C4-2B (cell line): ENCODE results near the gene RASD2.

Source experiments
- H3K27ac ChIP-seq: fragments of 450-650 bp; 2 replicates; pipeline ENCODE4 v1.5.1; 2017
- ZFX ChIP-seq: fragments of 450-650 bp; IDR thresholded peaks from 2 replicates; pipeline ENCODE4 v1.6.1; 2017
- TF ChIP-seq, protein P1 (sequence below): fragments of 450-650 bp; conservative IDR thresholded peaks from 2 replicates; pipeline ENCODE4 v1.5.1; 2017; ENCODE audit warnings: mild to moderate bottlenecking

Gene RASD2

DNA sequence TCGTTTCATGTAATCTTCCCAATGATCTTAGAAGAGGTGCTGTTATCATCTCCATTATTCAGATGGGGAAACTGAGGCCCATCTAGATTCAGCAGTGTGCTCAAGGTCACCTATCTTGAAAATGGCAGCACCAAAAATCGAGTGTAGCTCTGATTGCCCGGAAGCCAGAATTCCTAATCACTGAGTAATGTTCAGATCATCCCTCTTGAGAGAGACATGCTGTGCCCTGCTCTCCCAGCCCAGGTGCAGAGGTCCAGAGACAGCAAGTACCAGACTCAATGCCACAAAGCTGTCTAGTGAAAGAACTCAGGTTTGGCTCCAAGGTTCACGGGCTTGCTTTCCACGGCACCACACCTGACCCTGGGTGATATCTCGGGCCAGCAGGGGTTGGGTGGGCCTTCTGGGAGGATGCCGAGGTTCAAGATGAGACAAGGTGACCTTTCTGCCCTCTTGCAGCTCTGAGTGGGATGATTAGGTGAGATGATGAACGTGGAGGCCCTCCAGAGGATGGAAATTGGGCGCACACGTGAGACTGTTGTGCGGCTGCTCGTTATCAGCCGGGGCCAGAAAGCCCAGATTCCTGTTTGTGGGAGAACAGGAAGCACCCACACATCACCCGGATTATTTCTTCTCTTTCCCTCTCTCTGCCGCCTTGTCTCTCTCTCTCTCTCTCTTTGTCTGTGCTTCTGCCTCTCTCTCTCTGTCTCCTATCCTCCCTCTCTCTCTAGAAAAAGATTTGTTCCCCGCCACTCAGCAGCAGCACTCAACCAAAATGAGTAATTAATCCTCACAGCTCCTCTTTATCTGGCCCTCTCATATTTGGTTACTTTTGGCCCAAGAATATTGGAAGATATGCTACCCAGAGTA is 19.0 kb upstream of the RASD2 start:
- TF ChIP-seq, protein P1, sequence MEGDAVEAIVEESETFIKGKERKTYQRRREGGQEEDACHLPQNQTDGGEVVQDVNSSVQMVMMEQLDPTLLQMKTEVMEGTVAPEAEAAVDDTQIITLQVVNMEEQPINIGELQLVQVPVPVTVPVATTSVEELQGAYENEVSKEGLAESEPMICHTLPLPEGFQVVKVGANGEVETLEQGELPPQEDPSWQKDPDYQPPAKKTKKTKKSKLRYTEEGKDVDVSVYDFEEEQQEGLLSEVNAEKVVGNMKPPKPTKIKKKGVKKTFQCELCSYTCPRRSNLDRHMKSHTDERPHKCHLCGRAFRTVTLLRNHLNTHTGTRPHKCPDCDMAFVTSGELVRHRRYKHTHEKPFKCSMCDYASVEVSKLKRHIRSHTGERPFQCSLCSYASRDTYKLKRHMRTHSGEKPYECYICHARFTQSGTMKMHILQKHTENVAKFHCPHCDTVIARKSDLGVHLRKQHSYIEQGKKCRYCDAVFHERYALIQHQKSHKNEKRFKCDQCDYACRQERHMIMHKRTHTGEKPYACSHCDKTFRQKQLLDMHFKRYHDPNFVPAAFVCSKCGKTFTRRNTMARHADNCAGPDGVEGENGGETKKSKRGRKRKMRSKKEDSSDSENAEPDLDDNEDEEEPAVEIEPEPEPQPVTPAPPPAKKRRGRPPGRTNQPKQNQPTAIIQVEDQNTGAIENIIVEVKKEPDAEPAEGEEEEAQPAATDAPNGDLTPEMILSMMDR = no peak
- TF ChIP-seq ZFX = no peak
- H3K27ac ChIP-seq = no peak overlapping the region

DNA sequence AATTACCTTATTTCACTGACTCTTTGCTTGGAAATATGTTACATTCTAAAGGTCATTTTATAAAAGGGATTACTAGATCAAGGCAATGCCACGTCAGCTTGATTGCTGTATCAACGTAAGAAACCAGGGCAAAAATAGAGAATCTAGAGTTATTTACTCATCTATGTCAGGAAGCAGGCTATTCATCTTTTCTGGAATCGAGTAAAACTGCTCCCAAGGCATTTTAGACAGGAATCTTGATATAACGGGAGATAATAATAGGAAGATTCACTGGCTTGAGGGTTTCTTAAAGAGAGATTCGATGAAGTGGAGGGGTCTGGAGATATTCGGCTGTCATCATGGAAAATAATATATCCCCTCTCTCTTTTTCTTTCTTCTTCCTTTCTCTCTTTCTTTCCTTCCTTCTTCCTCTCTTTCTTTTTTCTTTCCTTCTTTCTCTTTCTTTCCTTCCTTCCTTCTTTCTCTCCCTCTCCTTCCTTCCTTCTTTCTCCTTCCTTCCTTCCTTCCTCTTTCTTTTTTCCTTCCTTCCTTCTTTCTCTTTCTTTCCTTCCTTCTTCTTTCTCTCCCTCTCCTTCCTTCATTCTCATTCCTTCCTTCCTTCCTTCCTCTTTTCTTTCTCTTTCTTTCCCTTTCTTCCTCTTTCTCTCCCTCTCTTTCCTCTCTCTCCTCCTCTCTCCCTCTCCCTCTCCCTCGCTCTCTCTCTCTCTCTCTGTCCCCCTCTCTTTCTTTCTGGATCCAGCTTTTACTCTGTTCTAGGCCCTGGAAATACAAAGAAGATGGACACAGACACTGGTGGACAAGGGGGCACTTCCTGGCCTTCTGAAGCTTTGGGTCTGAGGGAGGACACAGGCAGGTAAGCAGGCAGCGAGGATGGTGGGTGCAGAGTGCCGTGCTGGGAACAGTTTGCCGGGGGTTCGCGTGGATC is 18.1 kb upstream of the RASD2 start:
- no peak overlapping the region for H3K27ac ChIP-seq
- TF ChIP-seq ZFX = no peak
- TF ChIP-seq, protein P1 = no peak

DNA sequence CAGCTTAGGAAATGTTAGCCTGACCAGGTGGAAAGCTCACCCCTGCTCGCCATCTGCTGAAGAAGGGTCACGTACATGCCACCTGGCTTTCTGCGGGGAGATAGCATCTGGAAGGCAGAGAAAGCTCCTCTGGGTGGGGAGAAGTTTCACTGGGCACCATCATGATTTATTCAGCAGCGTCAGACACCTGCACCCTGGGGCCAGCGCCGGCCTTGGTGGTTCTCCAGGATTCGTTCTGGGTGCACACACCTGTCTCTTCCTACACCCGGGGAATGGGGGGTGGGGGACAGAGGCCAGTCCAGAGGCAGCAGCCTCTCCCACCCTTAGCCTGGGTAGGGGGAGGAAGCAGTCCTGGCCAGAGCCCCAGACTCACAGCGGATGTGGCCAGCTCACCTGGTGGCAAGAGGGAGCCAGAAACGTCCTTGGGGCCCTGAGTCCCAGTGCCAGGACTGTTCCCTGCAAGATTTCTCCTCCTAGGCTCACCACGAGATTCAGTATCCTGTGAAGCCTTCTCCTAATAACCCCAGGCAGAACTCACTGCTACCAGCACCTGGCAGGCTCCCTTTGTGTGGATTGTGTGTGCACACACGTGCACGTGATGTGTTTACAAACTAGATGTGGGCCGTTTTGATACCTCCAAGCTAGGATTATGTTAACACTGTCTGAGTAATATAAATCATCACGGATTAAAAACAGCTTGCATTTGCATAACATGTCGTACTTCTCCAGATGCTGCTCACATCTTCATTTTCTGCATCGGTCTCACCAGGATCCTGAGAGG is 17.3 kb upstream of the RASD2 start:
- TF ChIP-seq, protein P1 = no peak
- no peak for TF ChIP-seq ZFX

DNA sequence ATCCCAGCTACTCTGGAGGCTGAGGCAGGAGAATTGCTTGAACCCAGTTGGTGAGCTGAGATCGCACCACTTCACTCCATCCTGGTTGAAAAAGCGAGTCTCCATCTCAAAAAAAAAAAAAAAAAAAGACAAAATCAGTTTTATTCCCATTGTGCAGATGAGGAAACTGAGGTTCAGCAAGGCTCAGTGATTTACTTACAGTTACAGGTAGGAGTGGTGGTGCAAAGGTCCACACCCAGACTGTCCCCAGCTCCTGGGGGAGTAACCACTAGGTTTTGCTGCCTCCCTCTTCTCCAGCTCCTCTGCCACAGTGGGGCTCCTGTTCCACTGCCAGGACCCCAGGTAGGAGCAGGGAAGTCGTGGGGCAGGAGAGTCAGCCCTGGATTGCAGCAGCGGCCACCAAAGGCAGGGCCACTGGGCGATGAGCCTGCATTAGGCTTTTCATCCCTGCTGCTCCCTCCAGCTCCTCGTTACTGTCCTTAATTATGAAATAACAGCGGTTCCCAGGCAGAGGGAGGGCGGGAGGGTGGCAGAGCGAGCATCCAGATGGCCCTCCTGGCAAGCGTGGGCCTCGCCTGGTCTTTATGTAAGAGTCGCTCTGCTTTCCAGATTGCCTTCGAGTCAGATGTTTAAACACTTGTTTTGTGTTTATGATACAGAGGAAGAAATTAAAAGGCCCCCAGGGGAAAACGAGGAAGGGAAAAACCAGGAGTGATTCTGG is 15.5 kb upstream of the RASD2 start:
- H3K27ac ChIP-seq = no peak overlapping the region

More for the DNA sequence above, 17.3 kb upstream of the RASD2 start:
- no peak overlapping the region for H3K27ac ChIP-seq

DNA sequence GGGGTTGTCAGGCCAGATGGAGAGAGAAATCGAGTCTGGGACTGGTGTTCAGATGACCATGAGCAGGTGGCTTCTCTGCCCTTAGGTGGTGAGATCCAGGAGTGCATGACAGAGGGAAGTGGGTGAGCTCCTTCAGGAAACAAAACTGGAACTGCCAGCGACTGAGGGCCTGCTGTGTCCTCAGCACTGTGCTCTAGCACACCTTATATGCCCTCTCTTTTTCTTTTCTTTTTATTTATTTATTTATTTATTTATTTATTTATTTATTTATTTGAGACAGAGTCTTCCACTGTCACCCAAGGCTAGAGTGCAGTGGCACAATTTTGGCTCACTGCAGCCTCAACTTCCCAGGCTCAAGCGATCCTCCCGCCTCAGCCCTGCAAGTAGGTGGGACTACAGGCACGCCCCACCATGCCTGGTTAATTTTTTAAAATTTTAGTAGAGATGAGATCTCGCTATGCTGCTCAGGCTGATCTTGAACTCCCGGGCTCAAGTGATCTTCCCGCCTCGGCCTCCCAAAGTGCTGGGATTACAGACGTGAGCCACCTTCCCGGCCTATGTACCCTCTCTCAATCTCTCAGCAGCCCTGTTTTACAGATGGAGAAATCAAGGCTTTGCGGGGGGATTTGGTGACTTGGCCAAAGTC is 14.8 kb upstream of the RASD2 start:
- H3K27ac ChIP-seq = no peak overlapping the region
- TF ChIP-seq, protein P1 = no peak
- no peak for TF ChIP-seq ZFX

More for the DNA sequence above, 15.5 kb upstream of the RASD2 start:
- no peak for TF ChIP-seq ZFX
- TF ChIP-seq, protein P1 = no peak

DNA sequence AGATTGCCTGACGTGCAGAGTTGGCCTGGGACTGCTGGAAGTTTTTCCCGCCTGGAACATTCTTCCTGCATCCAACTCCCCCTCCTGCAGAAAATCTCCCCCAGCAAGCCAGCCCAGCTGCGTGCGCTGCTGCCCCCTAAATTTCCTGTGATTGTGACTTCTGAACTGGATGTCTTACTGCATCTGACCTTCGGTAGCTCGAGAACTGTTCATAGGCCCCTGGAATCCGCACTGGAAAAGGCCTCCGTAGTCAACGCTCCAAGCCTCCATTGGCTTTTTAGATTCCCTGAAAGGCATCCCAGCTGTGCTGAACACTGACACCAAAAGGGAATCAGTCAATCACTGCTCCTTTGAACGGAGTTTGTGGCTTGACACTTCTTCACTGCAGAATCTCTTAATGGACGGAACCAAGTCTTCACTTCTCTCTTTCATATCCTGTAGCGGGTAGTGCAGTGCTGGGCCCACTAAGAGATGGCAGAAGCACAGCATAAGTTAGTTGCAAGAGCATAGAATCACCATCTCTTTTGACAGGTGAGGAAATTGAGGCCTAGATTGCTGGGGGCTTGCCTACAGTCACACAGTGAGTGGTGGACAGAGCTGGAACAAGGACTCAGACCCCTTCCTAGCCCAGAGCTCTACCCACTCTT is 14.2 kb upstream of the RASD2 start:
- TF ChIP-seq ZFX = no peak
- TF ChIP-seq, protein P1 = no peak
- no peak overlapping the region for H3K27ac ChIP-seq
